ENCODE measurements around the gene CPA5. TPM values are rescaled to one million over a fixed set of nuclear protein-coding genes. Genes with fewer than 3 reads are reported as not detected.

Gene CPA5
- total and polyA plus RNA-seq, 10 of the 15 experiments (the other 5 are each of a cell fraction or from before 2014, with no cell fraction given): 0.06 to 0.52 (median 0.29) TPM; not detected in 2

- WGBS (ENCODE audit: insufficient coverage, insufficient replicate concordance, low lambda C conversion rate, missing lambda C conversion rate): 52% methylated on average over 20 of the region's 20 CpGs
- no peaks in the 10 kb centered on the region for H3K27me3 ChIP-seq (replicated peaks in 1 of 2; ENCODE audit: control insufficient read depth in 2 of 2, insufficient read depth in 2 of 2, low read length in 1 of 2)
- H4K20me1 ChIP-seq (ENCODE audit: control insufficient read depth, insufficient read depth): no peaks in the 10 kb centered on the region
- H3K36me3 ChIP-seq (ENCODE audit: control insufficient read depth in 2 of 2, insufficient read depth in 2 of 2, low read length in 1 of 2): no peaks in the 10 kb centered on the region
- no peak within 1 kb of the TSS for H3K27ac ChIP-seq (ENCODE audit: control insufficient read depth, insufficient read depth)
- intact Hi-C loops (cut with micrococcal nuclease; ENCODE audit: unreplicated experiment): no loop called here
- ChIA-PET SMC1A (ENCODE audit: uncharacterized antibody, unreplicated experiment) (interaction anchor here (1.3 kb wide), 1 partner anchor 137 kb away, joined by 3 read pairs; no protein-coding TSS in a partner anchor), RAD21 (ENCODE audit: unreplicated experiment) (no interaction called here), POLR2A (no interaction called here), CTCF (interaction anchor here (0.6 kb wide), 1 partner anchor 328 kb away, joined by 3 read pairs; no protein-coding TSS in a partner anchor)
- H3K9me3 ChIP-seq (replicated peaks; ENCODE audit: control insufficient read depth, insufficient read depth, low read length): no peaks in the 10 kb centered on the region; the same call in 2 of the 3 replicates
- H3K9ac ChIP-seq (ENCODE audit: control insufficient read depth, insufficient read depth, low read length): no peak within 1 kb of the TSS
- DNase-seq (ENCODE audit: low read depth, low spot score) (no peak), ATAC-seq (no peak), FAIRE-seq (no peak)
- in situ Hi-C loops (cut with MboI): no loop called here
- no TSS peak for BruUV-seq (replicated peaks)
- no peaks in the 10 kb centered on the region for H3K79me2 ChIP-seq (ENCODE audit: control insufficient read depth, insufficient read depth, low read length)
- H3K4me2 ChIP-seq (ENCODE audit: control insufficient read depth, insufficient read depth): no peak within 1 kb of the TSS
- H2AFZ ChIP-seq (ENCODE audit: control insufficient read depth, low read depth, low read length): no peak within 1 kb of the TSS
- TF ChIP-seq, protein P1, sequence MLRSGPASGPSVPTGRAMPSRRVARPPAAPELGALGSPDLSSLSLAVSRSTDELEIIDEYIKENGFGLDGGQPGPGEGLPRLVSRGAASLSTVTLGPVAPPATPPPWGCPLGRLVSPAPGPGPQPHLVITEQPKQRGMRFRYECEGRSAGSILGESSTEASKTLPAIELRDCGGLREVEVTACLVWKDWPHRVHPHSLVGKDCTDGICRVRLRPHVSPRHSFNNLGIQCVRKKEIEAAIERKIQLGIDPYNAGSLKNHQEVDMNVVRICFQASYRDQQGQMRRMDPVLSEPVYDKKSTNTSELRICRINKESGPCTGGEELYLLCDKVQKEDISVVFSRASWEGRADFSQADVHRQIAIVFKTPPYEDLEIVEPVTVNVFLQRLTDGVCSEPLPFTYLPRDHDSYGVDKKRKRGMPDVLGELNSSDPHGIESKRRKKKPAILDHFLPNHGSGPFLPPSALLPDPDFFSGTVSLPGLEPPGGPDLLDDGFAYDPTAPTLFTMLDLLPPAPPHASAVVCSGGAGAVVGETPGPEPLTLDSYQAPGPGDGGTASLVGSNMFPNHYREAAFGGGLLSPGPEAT (IDR thresholded peaks at IDR 0.05; ENCODE audit: low read depth): no peak
- no peak for TF ChIP-seq SREBF2 (IDR thresholded peaks at IDR 0.05; ENCODE audit: low read length)
- no peak for TF ChIP-seq CHD2 (IDR thresholded peaks at IDR 0.05; ENCODE audit: borderline replicate concordance, low read depth, low read length)
- TF ChIP-seq JUND (IDR thresholded peaks at IDR 0.05; ENCODE audit: low read depth, low read length): no peak
- no peak for TF ChIP-seq HDAC6 (IDR thresholded peaks at IDR 0.05; ENCODE audit: unreplicated experiment)
- no peak for TF ChIP-seq PAX8 (IDR thresholded peaks at IDR 0.05)
- TF ChIP-seq ZNF207 (IDR thresholded peaks at IDR 0.05; ENCODE audit: borderline replicate concordance): no peak
- TF ChIP-seq CEBPZ (IDR thresholded peaks at IDR 0.05; ENCODE audit: low read depth, low read length): no peak
- no peak within 1 kb of the TSS for H3K4me3 ChIP-seq
- no peaks in the 10 kb centered on the region for H3K4me1 ChIP-seq (ENCODE audit: control insufficient read depth, insufficient read depth, low read length)
Measured at GRCh38 chr7:130379921-130380860, 35.6 kb downstream of the CPA5 start, which contains the start of gene CPA1. Gene CPA1, plus strand, starts transcription at chr7:130380494. Its CDS starts 27 bp downstream, at chr7:130380521.

Measured in GM12878 (cell line).